ENCODE measurements around the gene PLA2G4D.
A peak's percentile ranks its signal among the peaks of the same experiment; 100 is the strongest.

PLA2G4D gene

GRCh38 chr15:42082823-42083604 is 11.3 kb downstream of the PLA2G4D start:
- TF ChIP-seq CTCF (IDR thresholded peaks at IDR 0.05; ENCODE audit: low read depth, low read length, missing control alignments) = no peak
- peaks cover 16% of the 10 kb centered on the region for H3K27me3 ChIP-seq (replicated peaks)

GRCh38 chr15:42082141-42082540 is 12.2 kb downstream of the PLA2G4D start:
- TF ChIP-seq CTCF (IDR thresholded peaks at IDR 0.05; ENCODE audit: low read depth, low read length, missing control alignments) = no peak
- DNase-seq = no peak
- Histone ChIP-seq H3K27ac (no peak overlapping the region), H3K36me3 (replicated peaks) (no peaks in the 10 kb centered on the region), H3K4me3 (ENCODE audit: low read depth, low read length) (no peak overlapping the region), H3K27me3 (replicated peaks) (peaks cover 16% of the 10 kb centered on the region)
- in situ Hi-C loops (cut with HindIII; ENCODE audit: low pct_ligation_motif_present, low sequenced_read_pairs) = no loop called here

More at GRCh38 chr15:42082823-42083604, 11.3 kb downstream of the PLA2G4D start:
- H3K36me3 ChIP-seq (replicated peaks) = no peaks in the 10 kb centered on the region
- no peak overlapping the region for H3K27ac ChIP-seq
- no peak overlapping the region for H3K4me3 ChIP-seq (ENCODE audit: low read depth, low read length)
- DNase-seq = no peak
- in situ Hi-C loops (cut with HindIII; ENCODE audit: low pct_ligation_motif_present, low sequenced_read_pairs) = no loop called here

GRCh38 chr15:42080919-42081830 is 13.2 kb downstream of the PLA2G4D start:
- no peak for TF ChIP-seq CTCF (IDR thresholded peaks at IDR 0.05; ENCODE audit: low read depth, low read length, missing control alignments)
- Histone ChIP-seq H3K27me3 (replicated peaks) (peaks cover 16% of the 10 kb centered on the region), H3K27ac (no peak overlapping the region), H3K4me3 (ENCODE audit: low read depth, low read length) (no peak overlapping the region), H3K36me3 (replicated peaks) (no peaks in the 10 kb centered on the region)
- in situ Hi-C loops (cut with HindIII; ENCODE audit: low pct_ligation_motif_present, low sequenced_read_pairs) = no loop called here
- DNase-seq = no peak

GRCh38 chr15:42080186-42080918 is 14.0 kb downstream of the PLA2G4D start:
- H3K36me3 ChIP-seq (replicated peaks) = no peaks in the 10 kb centered on the region
- H3K4me3 ChIP-seq (ENCODE audit: low read depth, low read length) = no peak overlapping the region
- DNase-seq = peak; percentile 14
- H3K27ac ChIP-seq = no peak overlapping the region
- in situ Hi-C loops (cut with HindIII; ENCODE audit: low pct_ligation_motif_present, low sequenced_read_pairs) = no loop called here
- no peak for TF ChIP-seq CTCF (IDR thresholded peaks at IDR 0.05; ENCODE audit: low read depth, low read length, missing control alignments)
- H3K27me3 ChIP-seq (replicated peaks) = peaks cover 16% of the 10 kb centered on the region

GRCh38 chr15:42079401-42079908 is 14.9 kb downstream of the PLA2G4D start:
- no peak overlapping the region for H3K27ac ChIP-seq
- in situ Hi-C loops (cut with HindIII; ENCODE audit: low pct_ligation_motif_present, low sequenced_read_pairs) = no loop called here
- peaks cover 16% of the 10 kb centered on the region for H3K27me3 ChIP-seq (replicated peaks)
- no peak for DNase-seq
- no peak for TF ChIP-seq CTCF (IDR thresholded peaks at IDR 0.05; ENCODE audit: low read depth, low read length, missing control alignments)
- H3K36me3 ChIP-seq (replicated peaks) = no peaks in the 10 kb centered on the region
- no peak overlapping the region for H3K4me3 ChIP-seq (ENCODE audit: low read depth, low read length)
